ENCODE results near the gene OLFML3.

GRCh38 chr1:113951719-113952118 lies 27.6 kb upstream of the OLFML3 start:
- TF ChIP-seq CTCF (conservative IDR thresholded peaks at IDR 0.05; ENCODE audit: low read length) = no peak
- TF ChIP-seq EZH2phosphoT487 (IDR thresholded peaks at IDR 0.05; ENCODE audit: borderline replicate concordance) = no peak

Data from Loucy (cell line).